ENCODE measurements around the gene YWHAQ. TPM values are rescaled to one million over a fixed set of nuclear protein-coding genes. Genes with fewer than 3 reads are reported as not detected.
A peak's percentile ranks its signal among the peaks of the same experiment; 100 is the strongest.

YWHAQ gene
- polyA plus RNA-seq, 1 experiment: 624 TPM

DNA sequence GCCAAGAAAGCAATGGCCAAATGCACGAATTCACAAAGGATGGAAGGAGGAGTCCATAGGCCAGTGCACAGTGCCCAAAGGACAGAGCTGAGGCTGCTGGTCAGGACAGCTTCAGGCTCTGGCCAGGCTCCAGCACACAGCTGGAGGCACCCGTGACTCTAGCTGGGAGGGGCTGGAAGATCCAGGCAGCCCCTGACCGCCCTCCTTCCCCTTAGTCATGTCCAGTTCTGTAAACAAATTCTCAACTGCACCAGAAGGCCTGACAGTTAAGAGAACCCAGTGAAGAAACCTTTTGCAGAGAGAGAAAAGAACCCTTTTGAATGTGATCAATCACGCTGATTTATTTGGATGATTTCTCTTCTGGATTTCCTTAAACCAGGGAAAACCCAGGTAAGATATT lies 7.7 kb upstream of the YWHAQ start:
- POLR2A ChIA-PET: interaction anchor here (0.6 to 3.3 kb wide), 5 partner anchors 8 to 83 kb away, joined by 3 to 23 read pairs (median 11); partner anchors contain the start of genes ADAM17 and YWHAQ
- H3K27ac ChIP-seq (ENCODE audit: low read depth, low read length): peak overlapping the region; percentile 77
- peak overlapping the region; percentile 41 for H3K4me3 ChIP-seq (ENCODE audit: low read depth, low read length)
- CTCF ChIA-PET: interaction anchor here (0.9 to 3.9 kb wide), 3 partner anchors 82 to 434 kb away, joined by 3 to 16 read pairs (median 3); no protein-coding TSS in a partner anchor
- DNase-seq (ENCODE audit: low read depth, low spot score): peak; percentile 92
- no peaks in the 10 kb centered on the region for H3K9me3 ChIP-seq (ENCODE audit: control insufficient read depth, insufficient read depth, low read length)
- TF ChIP-seq, protein P1, sequence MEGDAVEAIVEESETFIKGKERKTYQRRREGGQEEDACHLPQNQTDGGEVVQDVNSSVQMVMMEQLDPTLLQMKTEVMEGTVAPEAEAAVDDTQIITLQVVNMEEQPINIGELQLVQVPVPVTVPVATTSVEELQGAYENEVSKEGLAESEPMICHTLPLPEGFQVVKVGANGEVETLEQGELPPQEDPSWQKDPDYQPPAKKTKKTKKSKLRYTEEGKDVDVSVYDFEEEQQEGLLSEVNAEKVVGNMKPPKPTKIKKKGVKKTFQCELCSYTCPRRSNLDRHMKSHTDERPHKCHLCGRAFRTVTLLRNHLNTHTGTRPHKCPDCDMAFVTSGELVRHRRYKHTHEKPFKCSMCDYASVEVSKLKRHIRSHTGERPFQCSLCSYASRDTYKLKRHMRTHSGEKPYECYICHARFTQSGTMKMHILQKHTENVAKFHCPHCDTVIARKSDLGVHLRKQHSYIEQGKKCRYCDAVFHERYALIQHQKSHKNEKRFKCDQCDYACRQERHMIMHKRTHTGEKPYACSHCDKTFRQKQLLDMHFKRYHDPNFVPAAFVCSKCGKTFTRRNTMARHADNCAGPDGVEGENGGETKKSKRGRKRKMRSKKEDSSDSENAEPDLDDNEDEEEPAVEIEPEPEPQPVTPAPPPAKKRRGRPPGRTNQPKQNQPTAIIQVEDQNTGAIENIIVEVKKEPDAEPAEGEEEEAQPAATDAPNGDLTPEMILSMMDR (IDR thresholded peaks at IDR 0.05; ENCODE audit: low read depth, low read length): no peak
- no peaks in the 10 kb centered on the region for H3K27me3 ChIP-seq (ENCODE audit: control insufficient read depth, insufficient read depth, low read length)

DNA sequence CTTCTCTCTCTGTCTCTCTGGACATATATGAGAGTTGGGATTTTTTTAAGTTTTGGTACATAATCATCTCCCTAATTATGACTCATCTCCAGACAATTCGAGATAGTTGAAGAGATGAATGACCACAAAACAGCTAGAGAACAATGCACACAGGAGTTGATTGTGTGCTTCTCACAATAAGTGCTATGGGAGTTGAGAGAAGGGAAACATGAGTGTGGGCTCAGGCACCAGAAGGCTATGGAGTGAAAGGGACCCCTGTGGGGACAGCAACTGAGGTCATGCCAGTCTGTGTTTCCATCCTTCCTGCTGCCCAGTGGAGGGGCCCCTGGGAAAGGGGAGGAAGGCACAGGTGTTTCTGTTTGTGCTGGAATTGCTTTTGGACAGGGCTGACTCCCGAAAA lies 6.5 kb upstream of the YWHAQ start:
- CTCF ChIA-PET: interaction anchor here (0.9 to 3.9 kb wide), 2 partner anchors 134 to 347 kb away, joined by 3 to 16 read pairs; no protein-coding TSS in a partner anchor
- no peak overlapping the region for H3K4me3 ChIP-seq (ENCODE audit: low read depth, low read length)
- DNase-seq (ENCODE audit: low read depth, low spot score): no peak
- no peaks in the 10 kb centered on the region for H3K27me3 ChIP-seq (ENCODE audit: control insufficient read depth, insufficient read depth, low read length)
- TF ChIP-seq, protein P1 (IDR thresholded peaks at IDR 0.05; ENCODE audit: low read depth, low read length): no peak
- POLR2A ChIA-PET: interaction anchor here (1.1 to 3.3 kb wide), 3 partner anchors 7 to 82 kb away, joined by 3 to 23 read pairs (median 11); partner anchors contain the start of genes ADAM17 and YWHAQ
- peak overlapping the region; percentile 11 for H3K27ac ChIP-seq (ENCODE audit: low read depth, low read length)
- H3K9me3 ChIP-seq (ENCODE audit: control insufficient read depth, insufficient read depth, low read length): no peaks in the 10 kb centered on the region

DNA sequence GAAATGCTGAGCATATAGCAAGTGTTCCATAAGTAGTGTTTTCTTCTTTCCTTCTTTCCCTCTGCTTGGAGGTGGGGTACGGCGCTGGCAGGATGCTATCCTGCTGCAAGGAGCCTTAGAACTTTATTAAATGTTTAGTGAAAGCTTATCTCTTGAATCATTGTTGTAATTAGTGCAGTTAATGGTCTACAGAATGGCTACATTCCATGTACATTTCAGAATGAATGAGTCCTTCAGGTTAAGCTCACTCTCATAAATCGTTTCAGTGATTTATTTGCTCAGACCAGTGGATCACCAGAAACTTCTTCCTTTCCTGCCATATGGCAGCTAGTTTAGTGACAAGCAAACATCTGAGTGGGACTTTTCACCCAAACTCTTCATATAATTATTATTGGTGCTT lies 3.3 kb upstream of the YWHAQ start:
- POLR2A ChIA-PET: no interaction called here

DNA sequence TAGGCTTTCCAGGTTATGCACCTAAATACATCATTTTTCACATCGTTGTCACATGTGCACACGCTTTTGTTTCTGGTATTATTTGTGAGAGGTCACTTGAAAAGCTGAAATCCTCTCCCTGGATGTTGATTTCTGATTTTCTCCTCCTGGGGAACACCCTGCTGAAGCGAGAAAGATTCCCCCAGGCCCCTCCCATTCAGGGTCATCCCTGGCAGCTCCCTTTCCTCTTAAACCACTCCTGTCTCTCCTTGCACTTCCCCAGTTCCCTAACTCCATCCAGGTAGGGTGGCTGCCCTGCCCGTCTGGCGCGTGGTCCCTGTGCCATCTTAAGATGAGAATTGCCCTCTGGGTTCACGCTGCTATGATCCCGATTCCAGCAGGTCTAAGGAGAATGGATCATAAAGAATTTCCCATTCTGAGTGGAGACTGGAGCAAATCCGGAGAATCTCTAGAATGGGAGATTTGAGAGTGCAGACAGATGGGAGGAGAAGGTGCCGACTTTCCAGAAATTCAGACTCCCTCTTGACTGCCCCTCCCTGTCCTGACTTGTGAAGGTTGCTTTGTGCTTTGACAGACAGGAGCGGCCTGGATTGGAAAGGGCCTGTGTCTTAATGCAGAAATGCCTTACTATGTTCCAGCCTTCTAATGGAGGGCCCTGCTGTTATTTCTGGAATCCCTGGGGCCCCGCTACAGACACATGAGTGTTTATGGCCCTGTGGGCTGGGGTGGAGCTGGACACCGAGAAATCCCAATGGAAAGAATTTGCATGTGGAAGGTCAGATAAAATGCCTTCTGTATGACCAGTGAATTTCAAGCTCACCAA lies 1.3 kb upstream of the YWHAQ start:
- TF ChIP-seq, protein P1 (IDR thresholded peaks at IDR 0.05; ENCODE audit: low read depth, low read length): no peak
- Histone ChIP-seq H3K9me3 (ENCODE audit: control insufficient read depth, insufficient read depth, low read length) (no peaks in the 10 kb centered on the region; the same call in 1 of the 2 replicates), H3K27me3 (ENCODE audit: control insufficient read depth, insufficient read depth, low read length) (no peaks in the 10 kb centered on the region), H3K4me3 (ENCODE audit: low read depth, low read length) (no peak overlapping the region), H3K27ac (ENCODE audit: low read depth, low read length) (no peak overlapping the region)
- POLR2A ChIA-PET: interaction anchor here (2.6 kb wide), 1 partner anchor 76 kb away, joined by 29 read pairs; the partner anchor contains the start of gene ADAM17
- DNase-seq (ENCODE audit: low read depth, low spot score): no peak
- CTCF ChIA-PET: interaction anchor here (0.6 kb wide), 1 partner anchor 42 kb away, joined by 3 read pairs; no protein-coding TSS in a partner anchor

More for the DNA sequence above, 3.3 kb upstream of the YWHAQ start:
- DNase-seq (ENCODE audit: low read depth, low spot score): no peak
- H3K9me3 ChIP-seq (ENCODE audit: control insufficient read depth, insufficient read depth, low read length): no peaks in the 10 kb centered on the region; the same call in 1 of the 2 replicates
- H3K4me3 ChIP-seq (ENCODE audit: low read depth, low read length): no peak overlapping the region
- TF ChIP-seq, protein P1 (IDR thresholded peaks at IDR 0.05; ENCODE audit: low read depth, low read length): no peak
- H3K27ac ChIP-seq (ENCODE audit: low read depth, low read length): no peak overlapping the region
- no peaks in the 10 kb centered on the region for H3K27me3 ChIP-seq (ENCODE audit: control insufficient read depth, insufficient read depth, low read length)
- CTCF ChIA-PET: interaction anchor here (0.5 kb wide), 1 partner anchor 351 kb away, joined by 6 read pairs; no protein-coding TSS in a partner anchor

DNA sequence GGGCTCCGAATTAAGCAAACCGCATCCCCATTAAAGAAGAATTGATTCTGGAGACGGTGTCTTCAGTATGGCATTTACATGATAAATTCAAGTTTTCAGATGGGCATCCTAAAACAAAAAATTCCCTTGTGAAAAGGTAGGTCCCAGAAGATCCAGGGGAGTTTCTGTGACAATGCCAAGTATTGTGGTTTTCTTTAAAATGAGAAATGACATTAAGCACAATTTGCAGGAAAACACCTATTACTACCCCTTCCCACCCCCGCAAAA lies 689 bp upstream of the YWHAQ start:
- ChIA-PET POLR2A (interaction anchor here (0.7 to 2.6 kb wide), 16 partner anchors 8 to 212 kb away, joined by 3 to 29 read pairs (median 8); partner anchors contain the start of genes ADAM17 and TAF1B), CTCF (interaction anchor here (0.7 to 1.5 kb wide), 3 partner anchors 75 to 169 kb away, joined by 3 to 4 read pairs (median 4); no protein-coding TSS in a partner anchor)
- Histone ChIP-seq H3K9me3 (ENCODE audit: control insufficient read depth, insufficient read depth, low read length) (no peaks in the 10 kb centered on the region; the same call in 1 of the 2 replicates), H3K27ac (ENCODE audit: low read depth, low read length) (peak overlapping the region; percentile 21), H3K27me3 (ENCODE audit: control insufficient read depth, insufficient read depth, low read length) (no peaks in the 10 kb centered on the region), H3K4me3 (ENCODE audit: low read depth, low read length) (peak overlapping the region; percentile 58)
- TF ChIP-seq, protein P1 (IDR thresholded peaks at IDR 0.05; ENCODE audit: low read depth, low read length): no peak
- no peak for DNase-seq (ENCODE audit: low read depth, low spot score)

Measured in AG04450 (cell line).